Keratinocyte (primary cell): ENCODE results near the gene SRPX. TPM values are rescaled to one million over a fixed set of nuclear protein-coding genes. Genes with fewer than 3 reads are reported as not detected.

ENCODE experiments used
- DNase-seq: peaks from one replicate; pipeline ENCODE4 v3.0.0-alpha.2; 2011; ENCODE audit warnings: low read depth, missing footprints, low spot score
- FAIRE-seq: peaks from 2 replicates; lab custom pipeline; 2011; peaks lifted over from hg19 to GRCh38; lab: Jason Lieb, UNC
- H2AFZ ChIP-seq: 2 replicates; pipeline ENCODE4 v1.6.0; 2012; ENCODE audit warnings: low read length, control low read depth, inconsistent platforms; ENCODE audit not compliant: control insufficient read depth
- H3K27ac ChIP-seq: 2 replicates; pipeline ENCODE4 v1.5.1; 2011; ENCODE audit warnings: low read length; ENCODE audit not compliant: control insufficient read depth, insufficient read depth
- H3K27me3 ChIP-seq: 3 replicates; pipeline ENCODE4 v1.6.0; 2011; ENCODE audit warnings: low read length; ENCODE audit not compliant: control insufficient read depth, insufficient read depth; ENCODE audit errors: extremely low read depth
- H3K36me3 ChIP-seq, 2 experiments: 2 replicates in 1 of 2; 3 replicates in 1 of 2; pipeline ENCODE4 v1.5.1; 2011; ENCODE audit warnings: low read length in 2 of 2, mild to moderate bottlenecking in 1 of 2; ENCODE audit not compliant: control insufficient read depth in 2 of 2, insufficient read depth in 2 of 2; ENCODE audit errors: extremely low read depth in 1 of 2
- H3K4me1 ChIP-seq: 3 replicates; pipeline ENCODE4 v1.5.1; 2011; ENCODE audit warnings: low read length; ENCODE audit not compliant: control insufficient read depth, insufficient read depth; ENCODE audit errors: extremely low read depth
- H3K4me2 ChIP-seq: 3 replicates; pipeline ENCODE4 v1.6.0; 2011; ENCODE audit warnings: low read depth, low read length; ENCODE audit not compliant: control insufficient read depth, insufficient read depth; ENCODE audit errors: extremely low read depth
- H3K4me3 ChIP-seq, 3 experiments: fragments of 200-600 bp in 1 of 3; sonication (generic) in 1 of 3; 2 replicates in 2 of 3; 3 replicates in 1 of 3; pipeline ENCODE4 v1.5.1; 2011 to 2016; ENCODE audit warnings: low read length in 3 of 3, mild to moderate bottlenecking in 3 of 3, control low read depth in 2 of 3, inconsistent platforms in 1 of 3, low read depth in 1 of 3, mixed read lengths in 1 of 3, mixed run types in 1 of 3, moderate library complexity in 1 of 3; ENCODE audit not compliant: control insufficient read depth in 2 of 3, insufficient read depth in 2 of 3; ENCODE audit errors: extremely low read depth in 1 of 3
- H3K79me2 ChIP-seq: 2 replicates; pipeline ENCODE4 v1.6.0; 2012; ENCODE audit warnings: low read length; ENCODE audit not compliant: control insufficient read depth, insufficient read depth
- H3K9ac ChIP-seq: 3 replicates; pipeline ENCODE4 v1.6.0; 2011; ENCODE audit warnings: low read length; ENCODE audit not compliant: control insufficient read depth, insufficient read depth; ENCODE audit errors: extremely low read depth
- H3K9me1 ChIP-seq: 3 replicates; pipeline ENCODE4 v1.6.0; 2011; ENCODE audit warnings: low read length; ENCODE audit not compliant: control insufficient read depth, insufficient read depth; ENCODE audit errors: extremely low read depth
- H3K9me3 ChIP-seq: 2 replicates; pipeline ENCODE4 v1.5.1; 2012; ENCODE audit warnings: low read depth, low read length; ENCODE audit not compliant: control insufficient read depth
- H4K20me1 ChIP-seq: 3 replicates; pipeline ENCODE4 v1.6.0; 2011; ENCODE audit warnings: low read length; ENCODE audit not compliant: control insufficient read depth, insufficient read depth; ENCODE audit errors: extremely low read depth
- EZH2 ChIP-seq: IDR thresholded peaks from one replicate; pipeline ENCODE4 v1.6.1; 2012; ENCODE audit warnings: inconsistent platforms, mild to moderate bottlenecking, low read length, moderate library complexity
- dilution Hi-C: fragments of 300-500 bp; cut with MboI; formaldehyde crosslinking; loops from one replicate; pipeline ENCODE4 v1.7.0; 2020; ENCODE audit warnings: low sequenced_read_pairs; ENCODE audit not compliant: extremely low pct_ligation_motif_present
- polyA plus RNA-seq, 5 experiments: library from polyadenylated mRNA; depleted of rRNA in 3 of 5; stranded (reverse) in 3 of 5; stranded (forward) in 1 of 5; unstranded in 1 of 5; fragments of >200 nt; gene quantifications; 1 replicate in 1 of 5; 2 replicates in 3 of 5; 3 replicates in 1 of 5; pipeline versions ENCODE4 v1.2.1 to v1.2.3, GENCODE V29; 2011 to 2012; ENCODE audit warnings: missing spikeins in 2 of 5, low read depth in 1 of 5, low replicate concordance in 1 of 5
- TF ChIP-seq, protein P1 (sequence below), 3 experiments: IDR thresholded peaks in 1 of 3; conservative IDR thresholded peaks in 1 of 3; optimal IDR thresholded peaks in 1 of 3; 2 replicates in 2 of 3; 3 replicates in 1 of 3; pipeline versions ENCODE3 to v1.5.1; 2011; ENCODE audit warnings: low read length in 3 of 3, mild to moderate bottlenecking in 3 of 3, moderate library complexity in 2 of 3, control low read depth in 1 of 3, inconsistent platforms in 1 of 3; ENCODE audit not compliant: insufficient read depth in 2 of 3; ENCODE audit errors: extremely low read depth in 1 of 3

Gene SRPX
- polyA plus RNA-seq, 1 donor (not counting 4 experiments of a cell fraction or from before 2014, with no cell fraction given): 53.8 TPM

DNA sequence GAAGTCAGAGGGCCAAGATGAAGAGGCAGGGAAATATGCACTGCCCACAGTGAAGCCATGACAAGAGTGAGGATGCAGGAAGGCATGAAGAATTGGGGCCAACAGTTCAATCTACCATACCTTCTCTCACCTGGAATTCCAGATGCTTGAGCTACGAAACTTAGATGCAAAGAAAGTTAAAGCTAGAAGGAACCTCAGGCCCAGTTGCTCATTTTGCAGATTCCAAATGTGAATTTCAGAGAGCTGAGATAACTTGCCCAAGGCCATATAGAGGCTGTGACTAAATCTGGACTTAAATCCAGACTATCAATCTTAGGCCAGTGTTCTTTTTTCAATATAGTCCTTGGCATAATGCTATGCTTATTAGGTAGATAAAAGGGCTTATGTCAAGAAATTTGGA, 92.7 kb downstream of the SRPX start:
- DNase-seq (no peak), FAIRE-seq (no peak)
- Histone ChIP-seq H2AFZ (no peak overlapping the region), H3K9me3 (no peaks in the 10 kb centered on the region), H3K4me3 (no peak overlapping the region), H3K79me2 (no peaks in the 10 kb centered on the region), H3K4me2 (no peak overlapping the region), H3K9me1 (no peaks in the 10 kb centered on the region), H3K36me3 (no peaks in the 10 kb centered on the region), H4K20me1 (no peaks in the 10 kb centered on the region), H3K9ac (no peak overlapping the region), H3K27me3 (no peaks in the 10 kb centered on the region), H3K27ac (no peak overlapping the region), H3K4me1 (no peaks in the 10 kb centered on the region)
- dilution Hi-C loops: no loop called here
- TF ChIP-seq, protein P1, sequence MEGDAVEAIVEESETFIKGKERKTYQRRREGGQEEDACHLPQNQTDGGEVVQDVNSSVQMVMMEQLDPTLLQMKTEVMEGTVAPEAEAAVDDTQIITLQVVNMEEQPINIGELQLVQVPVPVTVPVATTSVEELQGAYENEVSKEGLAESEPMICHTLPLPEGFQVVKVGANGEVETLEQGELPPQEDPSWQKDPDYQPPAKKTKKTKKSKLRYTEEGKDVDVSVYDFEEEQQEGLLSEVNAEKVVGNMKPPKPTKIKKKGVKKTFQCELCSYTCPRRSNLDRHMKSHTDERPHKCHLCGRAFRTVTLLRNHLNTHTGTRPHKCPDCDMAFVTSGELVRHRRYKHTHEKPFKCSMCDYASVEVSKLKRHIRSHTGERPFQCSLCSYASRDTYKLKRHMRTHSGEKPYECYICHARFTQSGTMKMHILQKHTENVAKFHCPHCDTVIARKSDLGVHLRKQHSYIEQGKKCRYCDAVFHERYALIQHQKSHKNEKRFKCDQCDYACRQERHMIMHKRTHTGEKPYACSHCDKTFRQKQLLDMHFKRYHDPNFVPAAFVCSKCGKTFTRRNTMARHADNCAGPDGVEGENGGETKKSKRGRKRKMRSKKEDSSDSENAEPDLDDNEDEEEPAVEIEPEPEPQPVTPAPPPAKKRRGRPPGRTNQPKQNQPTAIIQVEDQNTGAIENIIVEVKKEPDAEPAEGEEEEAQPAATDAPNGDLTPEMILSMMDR (optimal IDR thresholded peaks at IDR 0.05 in 1 of 3, IDR thresholded peaks at IDR 0.05 in 1 of 3, conservative IDR thresholded peaks at IDR 0.05 in 1 of 3; ENCODE audit: extremely low read depth in 1 of 3, insufficient read depth in 2 of 3, low read length in 3 of 3): no peak
- no peak for TF ChIP-seq EZH2

DNA sequence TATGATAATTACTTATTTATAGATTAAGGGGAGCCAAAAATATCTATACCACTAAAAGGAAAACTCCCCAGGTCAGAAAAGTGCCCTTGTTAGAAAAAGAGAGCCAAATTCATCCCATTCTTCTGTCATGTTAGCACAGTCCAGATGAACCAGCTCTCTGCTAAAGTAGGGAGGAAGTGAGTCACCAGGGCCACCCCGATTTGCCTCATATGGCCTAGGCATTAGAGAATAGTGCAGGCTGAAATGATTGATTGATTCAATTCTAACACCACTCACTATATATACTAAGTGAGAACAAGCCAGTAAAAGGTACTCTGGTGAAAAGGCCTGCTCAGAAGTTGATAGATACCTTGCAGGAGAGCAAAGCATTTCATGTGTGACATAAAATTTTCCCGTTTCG, 94.5 kb downstream of the SRPX start:
- H2AFZ ChIP-seq: no peak overlapping the region
- no peaks in the 10 kb centered on the region for H3K4me1 ChIP-seq
- no peaks in the 10 kb centered on the region for H3K9me1 ChIP-seq
- no peaks in the 10 kb centered on the region for H3K27me3 ChIP-seq
- DNase-seq (no peak), FAIRE-seq (no peak)
- H3K79me2 ChIP-seq: no peaks in the 10 kb centered on the region
- dilution Hi-C loops: no loop called here
- no peak overlapping the region for H3K9ac ChIP-seq
- no peaks in the 10 kb centered on the region for H4K20me1 ChIP-seq
- no peaks in the 10 kb centered on the region for H3K9me3 ChIP-seq
- no peak overlapping the region for H3K4me3 ChIP-seq
- no peak overlapping the region for H3K27ac ChIP-seq
- H3K4me2 ChIP-seq: no peak overlapping the region
- H3K36me3 ChIP-seq: no peaks in the 10 kb centered on the region
- TF ChIP-seq EZH2: no peak
- TF ChIP-seq, protein P1 (optimal IDR thresholded peaks at IDR 0.05 in 1 of 3, IDR thresholded peaks at IDR 0.05 in 1 of 3, conservative IDR thresholded peaks at IDR 0.05 in 1 of 3; ENCODE audit: extremely low read depth in 1 of 3, insufficient read depth in 2 of 3, low read length in 3 of 3): no peak
